SK-N-SH treated with all-trans-retinoic acid at 6 μM for 48 hours (cell line): ENCODE measurements around the gene CLCN4.

Experiments used
- ATAC-seq: fragments of 200-7000 bp; cut with Tn5 transposase; 3 replicates; pipeline ENCODE4 v1.9.1; 2020; ENCODE audit warnings: mild to moderate bottlenecking, moderate library complexity
- ARNTL ChIP-seq: fragments of 450-650 bp; formaldehyde crosslinking; IDR thresholded peaks from 2 replicates; pipeline ENCODE4 v1.5.0; 2020; ENCODE audit warnings: low read depth, mild to moderate bottlenecking, moderate library complexity, borderline replicate concordance
- GLIS3 ChIP-seq: fragments of 250-450 bp; sonication (Bioruptor Pico); IDR thresholded peaks from 2 replicates; pipeline ENCODE4 v1.5.0; 2020; ENCODE audit warnings: mild to moderate bottlenecking, moderate library complexity
- ISL1 ChIP-seq: fragments of 250-450 bp; sonication (Bioruptor Pico); IDR thresholded peaks from 2 replicates; pipeline ENCODE4 v2.1.2; 2022; ENCODE audit warnings: mild to moderate bottlenecking, moderate library complexity
- OSR1 ChIP-seq: fragments of 250-450 bp; sonication (Bioruptor Pico); IDR thresholded peaks from 2 replicates; pipeline ENCODE4 v1.8.0; 2022; ENCODE audit warnings: moderate library complexity, mild to moderate bottlenecking, inconsistent platforms
- PPARA ChIP-seq: fragments of 250-450 bp; sonication (Bioruptor Pico); IDR thresholded peaks from 2 replicates; pipeline ENCODE4 v1.5.0; 2020; ENCODE audit warnings: mild to moderate bottlenecking, borderline replicate concordance
- RARB ChIP-seq: fragments of 250-450 bp; sonication (Bioruptor Pico); IDR thresholded peaks from 2 replicates; pipeline ENCODE4 v1.8.0; 2021; ENCODE audit warnings: mild to moderate bottlenecking, moderate library complexity
- SNAI2 ChIP-seq: fragments of 250-450 bp; sonication (Bioruptor Pico); IDR thresholded peaks from 2 replicates; pipeline ENCODE4 v1.5.0; 2020; ENCODE audit warnings: mild to moderate bottlenecking, moderate library complexity
- TCF4 ChIP-seq: fragments of 250-450 bp; sonication (Bioruptor Pico); IDR thresholded peaks from 2 replicates; pipeline ENCODE4 v1.8.0; 2021; ENCODE audit warnings: mild to moderate bottlenecking, moderate library complexity, borderline replicate concordance
- ZC3H10 ChIP-seq: fragments of 250-450 bp; sonication (Bioruptor Pico); IDR thresholded peaks from 2 replicates; pipeline ENCODE4 v1.5.1; 2021; ENCODE audit warnings: mild to moderate bottlenecking, moderate library complexity
- ZFP30 ChIP-seq: fragments of 450-650 bp; formaldehyde crosslinking; IDR thresholded peaks from 2 replicates; pipeline ENCODE4 v1.5.0; 2022; ENCODE audit warnings: mild to moderate bottlenecking, moderate library complexity
- ZNF565 ChIP-seq: fragments of 450-650 bp; formaldehyde crosslinking; conservative IDR thresholded peaks from 2 replicates; pipeline ENCODE4 v1.5.0; 2020; ENCODE audit warnings: low read depth, mild to moderate bottlenecking, moderate library complexity
- ZNF8 ChIP-seq: fragments of 450-650 bp; formaldehyde crosslinking; IDR thresholded peaks from 2 replicates; pipeline ENCODE4 v1.5.0; 2020; ENCODE audit warnings: mild to moderate bottlenecking, moderate library complexity
- TF ChIP-seq, protein P1 (sequence below): fragments of 250-450 bp; sonication (Bioruptor Pico); IDR thresholded peaks from 2 replicates; pipeline ENCODE4 v1.8.0; 2020; ENCODE audit warnings: mild to moderate bottlenecking, moderate library complexity, borderline replicate concordance
- TF ChIP-seq, protein P2 (sequence below): fragments of 250-450 bp; sonication (Bioruptor Pico); IDR thresholded peaks from 2 replicates; pipeline ENCODE4 v1.5.1; 2021; ENCODE audit warnings: mild to moderate bottlenecking, moderate library complexity
- TF ChIP-seq, protein P3 (sequence below): fragments of 250-450 bp; sonication (Bioruptor Pico); IDR thresholded peaks from 2 replicates; pipeline ENCODE4 v1.8.0; 2021; ENCODE audit warnings: low read depth, mild to moderate bottlenecking, moderate library complexity, borderline replicate concordance
- TF ChIP-seq, protein P4 (sequence below): fragments of 250-450 bp; sonication (Bioruptor Pico); IDR thresholded peaks from 2 replicates; pipeline ENCODE4 v1.5.1; 2020; ENCODE audit warnings: low read depth, mild to moderate bottlenecking, moderate library complexity

Gene CLCN4

DNA sequence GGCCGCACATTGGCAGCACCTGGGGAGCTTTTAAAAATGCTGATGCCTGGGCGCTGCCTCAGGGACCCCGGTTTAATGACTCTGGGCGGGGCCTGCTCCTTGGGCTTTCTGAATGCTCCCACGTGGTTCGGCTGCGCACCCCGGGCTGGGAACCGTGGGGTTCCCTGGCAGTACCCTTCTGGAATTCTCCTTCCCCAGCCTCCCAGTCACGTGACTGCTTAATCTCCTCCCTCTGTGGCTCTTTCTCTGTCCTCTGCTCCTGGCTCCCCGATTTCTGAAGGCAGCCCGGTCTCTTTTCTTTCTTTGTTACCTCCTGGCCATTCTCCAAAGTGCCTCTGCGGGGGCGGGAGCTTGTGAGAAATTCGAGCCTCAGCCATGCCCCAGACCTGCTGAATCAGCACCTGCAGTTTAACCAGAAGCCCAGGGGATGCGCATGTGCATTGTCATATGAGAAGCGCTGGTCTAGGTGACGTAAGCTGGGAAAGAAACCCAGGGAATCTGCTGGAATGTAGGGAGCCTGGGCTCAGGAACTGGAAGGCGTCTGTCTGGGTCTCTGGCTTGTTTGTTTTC is 16.6 kb downstream of the CLCN4 start:
- peak; percentile 66 for ATAC-seq
- TF ChIP-seq RARB (CRISPR knock-in tag), result no peak
- no peak for TF ChIP-seq ZNF8
- no peak for TF ChIP-seq SNAI2
- no peak for TF ChIP-seq ZC3H10 (CRISPR knock-in tag)
- no peak for TF ChIP-seq ZFP30
- no peak for TF ChIP-seq OSR1 (CRISPR knock-in tag)
- no peak for TF ChIP-seq ARNTL
- TF ChIP-seq, protein P1, sequence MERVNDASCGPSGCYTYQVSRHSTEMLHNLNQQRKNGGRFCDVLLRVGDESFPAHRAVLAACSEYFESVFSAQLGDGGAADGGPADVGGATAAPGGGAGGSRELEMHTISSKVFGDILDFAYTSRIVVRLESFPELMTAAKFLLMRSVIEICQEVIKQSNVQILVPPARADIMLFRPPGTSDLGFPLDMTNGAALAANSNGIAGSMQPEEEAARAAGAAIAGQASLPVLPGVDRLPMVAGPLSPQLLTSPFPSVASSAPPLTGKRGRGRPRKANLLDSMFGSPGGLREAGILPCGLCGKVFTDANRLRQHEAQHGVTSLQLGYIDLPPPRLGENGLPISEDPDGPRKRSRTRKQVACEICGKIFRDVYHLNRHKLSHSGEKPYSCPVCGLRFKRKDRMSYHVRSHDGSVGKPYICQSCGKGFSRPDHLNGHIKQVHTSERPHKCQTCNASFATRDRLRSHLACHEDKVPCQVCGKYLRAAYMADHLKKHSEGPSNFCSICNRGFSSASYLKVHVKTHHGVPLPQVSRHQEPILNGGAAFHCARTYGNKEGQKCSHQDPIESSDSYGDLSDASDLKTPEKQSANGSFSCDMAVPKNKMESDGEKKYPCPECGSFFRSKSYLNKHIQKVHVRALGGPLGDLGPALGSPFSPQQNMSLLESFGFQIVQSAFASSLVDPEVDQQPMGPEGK (CRISPR knock-in tag), result no peak
- TF ChIP-seq, protein P2, sequence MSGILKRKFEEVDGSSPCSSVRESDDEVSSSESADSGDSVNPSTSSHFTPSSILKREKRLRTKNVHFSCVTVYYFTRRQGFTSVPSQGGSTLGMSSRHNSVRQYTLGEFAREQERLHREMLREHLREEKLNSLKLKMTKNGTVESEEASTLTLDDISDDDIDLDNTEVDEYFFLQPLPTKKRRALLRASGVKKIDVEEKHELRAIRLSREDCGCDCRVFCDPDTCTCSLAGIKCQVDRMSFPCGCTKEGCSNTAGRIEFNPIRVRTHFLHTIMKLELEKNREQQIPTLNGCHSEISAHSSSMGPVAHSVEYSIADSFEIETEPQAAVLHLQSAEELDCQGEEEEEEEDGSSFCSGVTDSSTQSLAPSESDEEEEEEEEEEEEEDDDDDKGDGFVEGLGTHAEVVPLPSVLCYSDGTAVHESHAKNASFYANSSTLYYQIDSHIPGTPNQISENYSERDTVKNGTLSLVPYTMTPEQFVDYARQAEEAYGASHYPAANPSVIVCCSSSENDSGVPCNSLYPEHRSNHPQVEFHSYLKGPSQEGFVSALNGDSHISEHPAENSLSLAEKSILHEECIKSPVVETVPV (CRISPR knock-in tag), result no peak
- TF ChIP-seq, protein P3, sequence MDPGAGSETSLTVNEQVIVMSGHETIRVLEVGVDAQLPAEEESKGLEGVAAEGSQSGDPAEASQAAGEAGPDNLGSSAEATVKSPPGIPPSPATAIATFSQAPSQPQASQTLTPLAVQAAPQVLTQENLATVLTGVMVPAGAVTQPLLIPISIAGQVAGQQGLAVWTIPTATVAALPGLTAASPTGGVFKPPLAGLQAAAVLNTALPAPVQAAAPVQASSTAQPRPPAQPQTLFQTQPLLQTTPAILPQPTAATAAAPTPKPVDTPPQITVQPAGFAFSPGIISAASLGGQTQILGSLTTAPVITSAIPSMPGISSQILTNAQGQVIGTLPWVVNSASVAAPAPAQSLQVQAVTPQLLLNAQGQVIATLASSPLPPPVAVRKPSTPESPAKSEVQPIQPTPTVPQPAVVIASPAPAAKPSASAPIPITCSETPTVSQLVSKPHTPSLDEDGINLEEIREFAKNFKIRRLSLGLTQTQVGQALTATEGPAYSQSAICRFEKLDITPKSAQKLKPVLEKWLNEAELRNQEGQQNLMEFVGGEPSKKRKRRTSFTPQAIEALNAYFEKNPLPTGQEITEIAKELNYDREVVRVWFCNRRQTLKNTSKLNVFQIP, result no peak
- TF ChIP-seq, protein P4, sequence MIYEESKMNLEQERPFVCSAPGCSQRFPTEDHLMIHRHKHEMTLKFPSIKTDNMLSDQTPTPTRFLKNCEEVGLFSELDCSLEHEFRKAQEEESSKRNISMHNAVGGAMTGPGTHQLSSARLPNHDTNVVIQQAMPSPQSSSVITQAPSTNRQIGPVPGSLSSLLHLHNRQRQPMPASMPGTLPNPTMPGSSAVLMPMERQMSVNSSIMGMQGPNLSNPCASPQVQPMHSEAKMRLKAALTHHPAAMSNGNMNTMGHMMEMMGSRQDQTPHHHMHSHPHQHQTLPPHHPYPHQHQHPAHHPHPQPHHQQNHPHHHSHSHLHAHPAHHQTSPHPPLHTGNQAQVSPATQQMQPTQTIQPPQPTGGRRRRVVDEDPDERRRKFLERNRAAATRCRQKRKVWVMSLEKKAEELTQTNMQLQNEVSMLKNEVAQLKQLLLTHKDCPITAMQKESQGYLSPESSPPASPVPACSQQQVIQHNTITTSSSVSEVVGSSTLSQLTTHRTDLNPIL (CRISPR knock-in tag), result no peak
- TF ChIP-seq PPARA (CRISPR knock-in tag), result no peak

DNA sequence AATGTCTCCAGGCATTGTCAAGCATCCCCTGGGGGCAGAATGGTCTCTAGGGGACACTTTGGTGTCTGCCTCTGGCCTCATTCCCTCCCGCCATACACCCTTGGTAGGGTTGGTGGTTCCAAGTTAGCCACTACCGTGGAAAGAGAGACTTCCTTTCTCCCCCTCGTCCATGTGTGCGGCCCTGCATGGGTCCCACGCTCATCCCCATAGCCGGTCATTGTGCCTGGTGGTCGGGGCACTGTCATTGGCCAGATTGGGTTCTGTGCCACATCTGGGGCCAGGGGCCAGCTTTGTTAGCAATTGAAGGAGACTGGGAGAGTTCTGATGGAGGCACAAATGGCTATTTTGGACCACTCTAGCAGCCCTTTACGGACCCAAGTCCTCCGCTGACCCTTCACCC is 17.3 kb downstream of the CLCN4 start:
- TF ChIP-seq SNAI2 (no peak), TCF4 (CRISPR knock-in tag) (no peak), OSR1 (CRISPR knock-in tag) (no peak)
- ATAC-seq, result no peak

DNA sequence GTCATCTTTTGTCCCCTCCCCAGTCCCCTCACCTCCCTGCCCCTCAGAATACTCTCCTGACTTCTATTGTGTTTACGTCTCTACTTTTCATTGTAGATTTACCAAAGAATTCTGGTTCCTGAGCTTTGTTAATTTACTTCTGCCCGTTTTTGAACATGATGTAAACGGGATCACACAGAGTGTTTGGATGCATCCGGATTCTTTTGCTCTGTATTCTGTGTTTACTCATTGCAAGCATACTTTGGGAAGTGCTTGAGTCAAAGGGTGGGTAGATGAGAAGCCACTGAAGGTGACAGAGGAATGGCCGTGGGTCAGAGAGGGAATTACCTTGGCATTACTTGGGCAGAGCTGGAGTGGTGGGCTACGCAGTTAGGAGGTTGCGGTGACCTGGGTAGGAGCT is 18.0 kb downstream of the CLCN4 start:
- ATAC-seq, result no peak
- TF ChIP-seq, protein P1 (CRISPR knock-in tag), result no peak
- TF ChIP-seq, protein P4 (CRISPR knock-in tag), result no peak
- TF ChIP-seq, protein P3, result no peak
- TF ChIP-seq ZNF8 (no peak), ZNF565 (CRISPR knock-in tag) (no peak), ISL1 (CRISPR knock-in tag) (no peak), GLIS3 (no peak)
